ENCODE data around the gene NUDT17. TPM values are rescaled to one million over a fixed set of nuclear protein-coding genes. Genes with fewer than 3 reads are reported as not detected.

NUDT17 gene
- total RNA-seq, 1 experiment from 2014 or later: 3.0 TPM

DNA sequence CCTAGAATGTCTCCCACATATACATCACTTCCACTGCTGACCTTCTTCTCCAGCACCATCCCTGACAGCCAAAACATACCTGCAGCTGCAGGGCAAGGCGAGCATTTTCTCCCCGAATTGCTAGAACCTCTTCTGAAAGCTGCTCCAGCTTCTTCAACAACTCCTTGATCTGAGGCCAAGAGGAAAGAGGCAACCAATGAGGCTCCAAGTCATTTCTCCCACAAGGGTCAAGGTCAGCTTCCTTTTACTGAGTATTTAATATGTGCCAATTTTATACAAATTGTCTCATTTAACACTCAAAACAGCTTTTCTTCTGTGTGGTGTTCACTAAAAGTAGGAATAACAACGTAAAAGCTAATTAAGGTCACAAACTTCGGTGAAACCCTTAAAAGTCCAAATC, 22.8 kb downstream of the NUDT17 start:
- CTCF ChIA-PET: interaction anchor here (0.6 kb wide), 1 partner anchor 12 kb away, joined by 4 read pairs; no protein-coding TSS in a partner anchor

DNA sequence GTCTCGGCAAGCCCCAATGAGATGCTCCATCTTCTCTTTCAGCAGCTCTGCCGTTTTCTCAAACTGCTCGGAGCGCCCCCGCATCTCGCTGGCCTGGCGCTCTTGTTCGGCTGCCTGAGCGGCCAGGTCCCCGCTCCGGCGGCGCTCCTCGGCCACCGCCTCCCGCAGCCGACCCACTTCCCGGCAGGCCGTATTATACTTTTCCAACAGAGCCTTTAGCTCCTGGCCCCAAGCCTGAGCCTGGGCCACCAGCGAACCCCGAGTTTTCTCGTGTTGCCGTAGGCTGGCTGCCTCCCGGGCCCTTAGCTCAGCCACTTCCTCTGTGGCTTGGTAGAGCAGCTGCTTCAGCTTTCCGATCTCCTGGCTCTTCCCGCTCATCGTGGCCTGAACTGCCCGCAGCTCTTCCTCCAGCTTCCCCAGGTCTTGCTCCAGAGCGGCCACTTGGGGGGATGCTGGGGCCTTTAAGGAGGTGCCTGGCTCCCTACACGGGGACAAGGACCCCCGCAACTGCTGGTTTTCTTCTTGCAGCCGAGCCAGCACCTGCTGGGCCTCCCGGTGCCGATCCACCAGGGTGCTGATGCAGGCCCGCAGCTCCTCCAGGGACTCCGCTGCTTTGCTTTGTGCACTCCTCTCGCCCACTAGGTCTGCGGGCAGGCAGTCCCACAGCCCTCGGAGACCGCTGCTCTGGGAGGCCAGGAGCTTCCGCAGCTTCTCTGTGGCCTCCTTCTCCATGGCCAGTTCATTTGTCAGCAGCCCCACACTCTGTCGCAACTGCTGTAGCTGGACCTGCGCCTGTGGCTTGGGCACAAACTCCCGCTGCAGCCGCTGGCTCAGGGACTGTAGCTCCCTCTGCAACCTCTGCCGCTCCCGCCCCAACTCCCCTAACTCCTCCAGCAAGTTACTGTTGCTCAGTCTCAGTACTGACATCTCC, 26.8 kb downstream of the NUDT17 start:
- H3K9ac ChIP-seq (ENCODE audit: low read length): no peak overlapping the region

More for the DNA sequence above, 22.8 kb downstream of the NUDT17 start:
- Histone ChIP-seq H3K9me2 (replicated peaks; ENCODE audit: low read length) (no peaks in the 10 kb centered on the region), H4K20me1 (ENCODE audit: low read length) (no peaks in the 10 kb centered on the region), H2AFZ (ENCODE audit: low read length) (no peak overlapping the region), H3K27ac (ENCODE audit: low read length) (no peak overlapping the region), H3K4me1 (ENCODE audit: insufficient read depth, low read length) (no peaks in the 10 kb centered on the region), H3K9ac (ENCODE audit: low read length) (no peak overlapping the region), H3K36me3 (ENCODE audit: low read depth, low read length) (no peaks in the 10 kb centered on the region), H3K27me3 (ENCODE audit: low read length) (no peaks in the 10 kb centered on the region), H3K4me3 (ENCODE audit: low read length) (no peak overlapping the region), H3K4me2 (ENCODE audit: low read length) (no peak overlapping the region), H3F3A (ENCODE audit: low read length, unreplicated experiment) (no peaks in the 10 kb centered on the region), H3K9me3 (ENCODE audit: low read length) (no peaks in the 10 kb centered on the region), H3K79me2 (ENCODE audit: low read length) (no peaks in the 10 kb centered on the region)
- no TSS peak for BruUV-seq (replicated peaks)
- POLR2A ChIA-PET (ENCODE audit: unreplicated experiment): no interaction called here
- no peak for DNase-seq
- TF ChIP-seq EZH2 (IDR thresholded peaks at IDR 0.05; ENCODE audit: low read length, unreplicated experiment): no peak
- TF ChIP-seq, protein P1, sequence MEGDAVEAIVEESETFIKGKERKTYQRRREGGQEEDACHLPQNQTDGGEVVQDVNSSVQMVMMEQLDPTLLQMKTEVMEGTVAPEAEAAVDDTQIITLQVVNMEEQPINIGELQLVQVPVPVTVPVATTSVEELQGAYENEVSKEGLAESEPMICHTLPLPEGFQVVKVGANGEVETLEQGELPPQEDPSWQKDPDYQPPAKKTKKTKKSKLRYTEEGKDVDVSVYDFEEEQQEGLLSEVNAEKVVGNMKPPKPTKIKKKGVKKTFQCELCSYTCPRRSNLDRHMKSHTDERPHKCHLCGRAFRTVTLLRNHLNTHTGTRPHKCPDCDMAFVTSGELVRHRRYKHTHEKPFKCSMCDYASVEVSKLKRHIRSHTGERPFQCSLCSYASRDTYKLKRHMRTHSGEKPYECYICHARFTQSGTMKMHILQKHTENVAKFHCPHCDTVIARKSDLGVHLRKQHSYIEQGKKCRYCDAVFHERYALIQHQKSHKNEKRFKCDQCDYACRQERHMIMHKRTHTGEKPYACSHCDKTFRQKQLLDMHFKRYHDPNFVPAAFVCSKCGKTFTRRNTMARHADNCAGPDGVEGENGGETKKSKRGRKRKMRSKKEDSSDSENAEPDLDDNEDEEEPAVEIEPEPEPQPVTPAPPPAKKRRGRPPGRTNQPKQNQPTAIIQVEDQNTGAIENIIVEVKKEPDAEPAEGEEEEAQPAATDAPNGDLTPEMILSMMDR (conservative IDR thresholded peaks at IDR 0.05; ENCODE audit: low read depth, low read length): no peak
- TF ChIP-seq EZH2phosphoT487 (IDR thresholded peaks at IDR 0.05; ENCODE audit: borderline replicate concordance, low read length): no peak
- no peak for ATAC-seq
- intact Hi-C loops (cut with micrococcal nuclease): no loop called here

More for the DNA sequence above, 26.8 kb downstream of the NUDT17 start:
- H3K9me2 ChIP-seq (replicated peaks; ENCODE audit: low read length): no peaks in the 10 kb centered on the region
- DNase-seq (no peak), ATAC-seq (no peak; the same call in 1 of the 2 replicates)
- no peak overlapping the region for H3K4me3 ChIP-seq (ENCODE audit: low read length)
- H4K20me1 ChIP-seq (ENCODE audit: low read length): no peaks in the 10 kb centered on the region
- no peak overlapping the region for H3K27ac ChIP-seq (ENCODE audit: low read length)
- ChIA-PET POLR2A (ENCODE audit: unreplicated experiment) (no interaction called here), CTCF (no interaction called here)
- TF ChIP-seq EZH2phosphoT487 (IDR thresholded peaks at IDR 0.05; ENCODE audit: borderline replicate concordance, low read length) (no peak), EZH2 (IDR thresholded peaks at IDR 0.05; ENCODE audit: low read length, unreplicated experiment) (no peak)
- TF ChIP-seq, protein P1 (conservative IDR thresholded peaks at IDR 0.05; ENCODE audit: low read depth, low read length): no peak
- no peaks in the 10 kb centered on the region for H3K27me3 ChIP-seq (ENCODE audit: low read length)
- H3K9me3 ChIP-seq (ENCODE audit: low read length): no peaks in the 10 kb centered on the region
- H3F3A ChIP-seq (ENCODE audit: low read length, unreplicated experiment): no peaks in the 10 kb centered on the region
- H2AFZ ChIP-seq (ENCODE audit: low read length): no peak overlapping the region
- no peaks in the 10 kb centered on the region for H3K4me1 ChIP-seq (ENCODE audit: insufficient read depth, low read length)
- no TSS peak for BruUV-seq (replicated peaks)
- intact Hi-C loops (cut with micrococcal nuclease): no loop called here
- H3K4me2 ChIP-seq (ENCODE audit: low read length): no peak overlapping the region
- H3K79me2 ChIP-seq (ENCODE audit: low read length): no peaks in the 10 kb centered on the region
- no peaks in the 10 kb centered on the region for H3K36me3 ChIP-seq (ENCODE audit: low read depth, low read length)
